GM12878 (cell line): Measurements from ENCODE around the gene FMO3. TPM values are rescaled to one million over a fixed set of nuclear protein-coding genes. Genes with fewer than 3 reads are reported as not detected.

Experiments
- microRNA counts: library from miRNA; unstranded; fragments of <30 nt; microRNA quantifications from one replicate; lab custom pipeline; 2016
- microRNA-seq: library from miRNA; unstranded; fragments of <30 nt; microRNA quantifications from one replicate; pipeline ENCODE4, GENCODE V29; 2018
- polyA plus RNA-seq, 11 experiments: library from polyadenylated mRNA; depleted of rRNA in 4 of 11; unstranded in 6 of 11; stranded (reverse) in 5 of 11; fragments of >200 nt; fragmentation: Nextera tagmentation in 4 of 11; fragmentation: Illumina TruSeq in 1 of 11; extraction: Ambion mirVana in 4 of 11; extraction: Trizol in 1 of 11; gene quantifications; 1 replicate in 1 of 11; 2 replicates in 10 of 11; pipeline versions ENCODE4 v1.2.1 to v1.2.3, GENCODE V29; 2011 to 2016; ENCODE audit warnings: inconsistent platforms in 2 of 11, missing spikeins in 2 of 11, low read depth in 1 of 11
- small RNA-seq: library from RNA; depleted of rRNA; stranded (forward); fragments of <200 nt; gene quantifications from one replicate; pipeline ENCODE3, GENCODE V24; 2014
- total RNA-seq, 4 experiments: library from RNA; depleted of rRNA in 3 of 4; stranded (reverse); fragments of >200 nt in 3 of 4; fragmentation: Illumina TruSeq in 1 of 4; extraction: Trizol in 1 of 4; gene quantifications; 2 replicates each; pipeline versions ENCODE4 v1.2.1 to v1.2.3, GENCODE V29; 2013 to 2021

FMO3 gene
- total and polyA plus RNA-seq, 10 of the 15 experiments (the other 5 are each of a cell fraction or from before 2014, with no cell fraction given) = 0.08 to 0.10 TPM; not detected in 8

MicroRNAs encoded within 50 kb of the gene (microRNA counts, 767-probe panel; counts per million panel counts)
- 516 counts per million, percentile 8 among the panel's probes with 10 or more counts for microRNA hsa-miR-1295a (lab: Ali Mortazavi, UCI)

Small RNAs within 50 kb of the gene (microRNA-seq; reads per million reads assigned to microRNA genes)
- not detected for gene MIR1295A
- not detected for gene MIR1295B

Small RNAs within 50 kb of the gene (small RNA-seq; reads per million reads assigned to genes)
- gene MIR1295A = not detected

Other genes with a start within 250 kb of the FMO3 start
- not detected in 2 replicates for gene MROH9, start 155.4 kb upstream of the FMO3 start, total RNA-seq (2014; rRNA removed)
- gene MROH9, start 155.4 kb upstream of the FMO3 start, total RNA-seq (2014; rRNA removed; fragmentation: Illumina TruSeq; extraction: Trizol) = not detected in 2 replicates
- not detected in 2 replicates for gene MROH9, start 155.4 kb upstream of the FMO3 start, total RNA-seq (2021)
- gene MROH9, start 155.4 kb upstream of the FMO3 start, polyA plus RNA-seq (2011; rRNA removed) = not detected in 2 replicates
- not detected in 2 replicates for gene MROH9, start 155.4 kb upstream of the FMO3 start, polyA plus RNA-seq (2014; fragmentation: Illumina TruSeq; extraction: Trizol)
- not detected for gene MROH9, start 155.4 kb upstream of the FMO3 start, polyA plus RNA-seq (2014; fragmentation: Nextera tagmentation; extraction: Ambion mirVana)
- not detected in 2 replicates for gene MROH9, start 155.4 kb upstream of the FMO3 start, polyA plus RNA-seq (2014; rRNA removed)
- gene MROH9, start 155.4 kb upstream of the FMO3 start, polyA plus RNA-seq (2016; fragmentation: Nextera tagmentation; extraction: Ambion mirVana) = not detected
- not detected in 2 replicates for gene FMO2, start 94.4 kb downstream of the FMO3 start, total RNA-seq (2014; rRNA removed)
- gene FMO2, start 94.4 kb downstream of the FMO3 start, total RNA-seq (2014; rRNA removed; fragmentation: Illumina TruSeq; extraction: Trizol) = not detected in 2 replicates
- gene FMO2, start 94.4 kb downstream of the FMO3 start, total RNA-seq (2021) = not detected in 2 replicates
- gene FMO2, start 94.4 kb downstream of the FMO3 start, polyA plus RNA-seq (2011; rRNA removed) = not detected in 2 replicates
- not detected in 2 replicates for gene FMO2, start 94.4 kb downstream of the FMO3 start, polyA plus RNA-seq (2014; fragmentation: Illumina TruSeq; extraction: Trizol)
- not detected for gene FMO2, start 94.4 kb downstream of the FMO3 start, polyA plus RNA-seq (2014; fragmentation: Nextera tagmentation; extraction: Ambion mirVana)
- gene FMO2, start 94.4 kb downstream of the FMO3 start, polyA plus RNA-seq (2014; rRNA removed) = not detected in 2 replicates
- not detected for gene FMO2, start 94.4 kb downstream of the FMO3 start, polyA plus RNA-seq (2016; fragmentation: Nextera tagmentation; extraction: Ambion mirVana)
- not detected in 2 replicates for gene FMO1, start 157.6 kb downstream of the FMO3 start, total RNA-seq (2014; rRNA removed)
- not detected in 2 replicates for gene FMO1, start 157.6 kb downstream of the FMO3 start, total RNA-seq (2014; rRNA removed; fragmentation: Illumina TruSeq; extraction: Trizol)
- gene FMO1, start 157.6 kb downstream of the FMO3 start, total RNA-seq (2021) = not detected in 2 replicates
- not detected in 2 replicates for gene FMO1, start 157.6 kb downstream of the FMO3 start, polyA plus RNA-seq (2011; rRNA removed)
- gene FMO1, start 157.6 kb downstream of the FMO3 start, polyA plus RNA-seq (2014; fragmentation: Illumina TruSeq; extraction: Trizol) = not detected in 2 replicates
- gene FMO1, start 157.6 kb downstream of the FMO3 start, polyA plus RNA-seq (2014; fragmentation: Nextera tagmentation; extraction: Ambion mirVana) = not detected
- gene FMO1, start 157.6 kb downstream of the FMO3 start, polyA plus RNA-seq (2014; rRNA removed) = not detected in 2 replicates
- not detected for gene FMO1, start 157.6 kb downstream of the FMO3 start, polyA plus RNA-seq (2016; fragmentation: Nextera tagmentation; extraction: Ambion mirVana)
- gene FMO4, start 223.3 kb downstream of the FMO3 start, total RNA-seq (2014; rRNA removed) = 1.0 and 1.1 TPM in 2 replicates
- gene FMO4, start 223.3 kb downstream of the FMO3 start, total RNA-seq (2014; rRNA removed; fragmentation: Illumina TruSeq; extraction: Trizol) = 0.85 and 0.92 TPM in 2 replicates
- 0.32 and 0.72 TPM in 2 replicates for gene FMO4, start 223.3 kb downstream of the FMO3 start, total RNA-seq (2021)
- 3.0 and 3.9 TPM in 2 replicates for gene FMO4, start 223.3 kb downstream of the FMO3 start, polyA plus RNA-seq (2011; rRNA removed)
- gene FMO4, start 223.3 kb downstream of the FMO3 start, polyA plus RNA-seq (2014; fragmentation: Illumina TruSeq; extraction: Trizol) = 1.3 and 2.4 TPM in 2 replicates
- 1 to 10 TPM; 1.4 to 1.8 TPM for gene FMO4, start 223.3 kb downstream of the FMO3 start, polyA plus RNA-seq (2014; fragmentation: Nextera tagmentation; extraction: Ambion mirVana)
- 1.1 and 2.3 TPM in 2 replicates for gene FMO4, start 223.3 kb downstream of the FMO3 start, polyA plus RNA-seq (2014; rRNA removed)
- gene FMO4, start 223.3 kb downstream of the FMO3 start, polyA plus RNA-seq (2016; fragmentation: Nextera tagmentation; extraction: Ambion mirVana) = under 1 TPM; 0.26 to 0.70 TPM